Lower lobe of right lung (tissue), 2 donors: ENCODE measurements around the gene M6PR. TPM values are rescaled to one million over a fixed set of nuclear protein-coding genes. Genes with fewer than 3 reads are reported as not detected.
A peak's percentile ranks its signal among the peaks of the same experiment; 100 is the strongest.
"Not testable (repeated sequence)": the region's sequence is repeated elsewhere in the genome, so short reads cannot be mapped to it uniquely, and the experiment has no call there.

Source experiments
- ATAC-seq, 2 donors: fragments of 200-7000 bp; cut with Tn5 transposase; one replicate each; pipeline ENCODE4 v1.9.1; 2020 to 2022; ENCODE audit warnings: mild to moderate bottlenecking in 2 of 2, moderate library complexity in 2 of 2
- DNase-seq: peaks from one replicate; pipeline ENCODE4 v3.0.0-alpha.2; 2020
- H3K27ac ChIP-seq: fragments of 200-600 bp; one replicate; pipeline ENCODE4 v1.8.0; 2022
- H3K27me3 ChIP-seq: fragments of 200-600 bp; one replicate; pipeline ENCODE4 v1.8.0; 2022; ENCODE audit warnings: low read depth
- H3K36me3 ChIP-seq: fragments of 200-600 bp; one replicate; pipeline ENCODE4 v1.8.0; 2022; ENCODE audit warnings: mild to moderate bottlenecking
- H3K4me1 ChIP-seq: fragments of 200-600 bp; one replicate; pipeline ENCODE4 v1.8.0; 2022
- H3K4me3 ChIP-seq: fragments of 200-600 bp; one replicate; pipeline ENCODE4 v1.8.0; 2022; ENCODE audit warnings: mild to moderate bottlenecking
- H3K9me3 ChIP-seq: fragments of 200-600 bp; one replicate; pipeline ENCODE4 v1.8.0; 2022
- CTCF ChIP-seq: fragments of 200-600 bp; IDR thresholded peaks from one replicate; pipeline ENCODE4 v1.8.0; 2022; ENCODE audit warnings: antibody characterized with exemption, mild to moderate bottlenecking
- intact Hi-C: fragments of 100-400 bp; cut with DNase I; formaldehyde crosslinking; loops from one replicate; pipeline ENCODE4 v1.11.0; 2022
- total RNA-seq: library from RNA; stranded (reverse); fragmentation: NEBNext Ultra II Directional; extraction: Animal tissue kit (Norgen Biotek cat#: 25700); gene quantifications from one replicate; pipeline ENCODE4 v1.2.1, GENCODE V29; 2021
- donor health status: DM: no; HTN: yes; CAD: no; lungs with severe emphysema.

Gene M6PR
- total RNA-seq, 1 donor from 2014 or later: 226 TPM

GRCh38 chr12:8922544-8922943 lies 26.9 kb downstream of the M6PR start:
- ATAC-seq (no peak), DNase-seq (no peak)
- no peak overlapping the region for H3K4me3 ChIP-seq
- peaks cover 49% of the 10 kb centered on the region for H3K36me3 ChIP-seq
- TF ChIP-seq CTCF: no peak
- H3K9me3 ChIP-seq: no peaks in the 10 kb centered on the region
- no peak overlapping the region for H3K27ac ChIP-seq
- intact Hi-C loops: no loop called here
- no peaks in the 10 kb centered on the region for H3K27me3 ChIP-seq
- no peaks in the 10 kb centered on the region for H3K4me1 ChIP-seq

GRCh38 chr12:8919643-8920042 lies 29.8 kb downstream of the M6PR start:
- H3K9me3 ChIP-seq, DNase-seq, H3K4me1 ChIP-seq, H3K27me3 ChIP-seq, intact Hi-C loops, ATAC-seq, H3K4me3 ChIP-seq, H3K27ac ChIP-seq: not testable (repeated sequence)
- H3K36me3 ChIP-seq: peaks cover 41% of the 10 kb centered on the region

GRCh38 chr12:8917751-8918150 lies 31.7 kb downstream of the M6PR start:
- no peak for TF ChIP-seq CTCF
- DNase-seq: no peak
- intact Hi-C loops: no loop called here
- Histone ChIP-seq H3K27ac (no peak overlapping the region), H3K27me3 (no peaks in the 10 kb centered on the region), H3K9me3 (no peaks in the 10 kb centered on the region), H3K36me3 (peaks cover 34% of the 10 kb centered on the region), H3K4me3 (no peak overlapping the region), H3K4me1 (peaks cover 8% of the 10 kb centered on the region)
- ATAC-seq: no peak

- H3K27ac ChIP-seq: no peak overlapping the region
- DNase-seq (no peak), ATAC-seq (no peak)
- no peaks in the 10 kb centered on the region for H3K9me3 ChIP-seq
- intact Hi-C loops: no loop called here
- no peak for TF ChIP-seq CTCF
- H3K4me1 ChIP-seq: peaks cover 8% of the 10 kb centered on the region
- no peaks in the 10 kb centered on the region for H3K27me3 ChIP-seq
- no peak overlapping the region for H3K4me3 ChIP-seq
- H3K36me3 ChIP-seq: peaks cover 27% of the 10 kb centered on the region
Measured at GRCh38 chr12:8917031-8917430, 32.4 kb downstream of the M6PR start.

- TF ChIP-seq CTCF: no peak
- ATAC-seq: no peak
- Histone ChIP-seq H3K4me3 (no peak overlapping the region), H3K4me1 (peaks cover 8% of the 10 kb centered on the region), H3K27me3 (no peaks in the 10 kb centered on the region), H3K27ac (no peak overlapping the region), H3K36me3 (peaks cover 18% of the 10 kb centered on the region), H3K9me3 (no peaks in the 10 kb centered on the region)
- intact Hi-C loops: no loop called here
- no peak for DNase-seq
Measured at GRCh38 chr12:8916154-8916553, 33.3 kb downstream of the M6PR start.

GRCh38 chr12:8914716-8915526 lies 34.5 kb downstream of the M6PR start:
- Histone ChIP-seq H3K9me3 (no peaks in the 10 kb centered on the region), H3K27me3 (no peaks in the 10 kb centered on the region), H3K4me3 (peak overlapping the region; percentile 76), H3K27ac (peak overlapping the region; percentile 77), H3K4me1 (peaks cover 8% of the 10 kb centered on the region), H3K36me3 (peaks cover 8% of the 10 kb centered on the region)
- ATAC-seq: peak; percentile 84 to 86
- no peak for TF ChIP-seq CTCF
- peak; percentile 64 for DNase-seq
- intact Hi-C loops: no loop called here
